Endodermal cell (in vitro differentiated cells): ENCODE measurements around the gene ROBO1. TPM values are rescaled to one million over a fixed set of nuclear protein-coding genes. Genes with fewer than 3 reads are reported as not detected.

ENCODE experiments used
- DNase-seq: peaks from one replicate; pipeline ENCODE4 v3.0.0-alpha.2; 2017
- H3K27ac ChIP-seq: 2 replicates; pipeline ENCODE4 v1.5.1; 2013; ENCODE audit warnings: mild to moderate bottlenecking, low read depth, low read length, moderate library complexity
- H3K27me3 ChIP-seq: 2 replicates; pipeline ENCODE4 v1.6.1; 2013; ENCODE audit warnings: mild to moderate bottlenecking, low read length, moderate library complexity; ENCODE audit not compliant: insufficient read depth, control insufficient read depth, poor library complexity, severe bottlenecking
- H3K36me3 ChIP-seq: 2 replicates; pipeline ENCODE4 v1.7.0; 2013; ENCODE audit warnings: mild to moderate bottlenecking, low read length, moderate library complexity; ENCODE audit not compliant: control insufficient read depth, insufficient read depth
- H3K4me1 ChIP-seq: one replicate; pipeline ENCODE4 v1.7.0; 2013; ENCODE audit warnings: low read length; ENCODE audit not compliant: control insufficient read depth, insufficient read depth
- H3K4me3 ChIP-seq: 2 replicates; pipeline ENCODE4 v1.5.1; 2013; ENCODE audit warnings: mild to moderate bottlenecking, low read length, moderate library complexity
- H3K9ac ChIP-seq: 2 replicates; pipeline ENCODE4 v1.6.1; 2013; ENCODE audit warnings: mild to moderate bottlenecking, low read length, moderate library complexity; ENCODE audit not compliant: poor library complexity, severe bottlenecking; ENCODE audit errors: extremely low read depth
- H3K9me3 ChIP-seq: 2 replicates; pipeline ENCODE4 v1.6.1; 2013; ENCODE audit warnings: mild to moderate bottlenecking, low read length, moderate library complexity; ENCODE audit not compliant: control insufficient read depth
- H3K27ac Mint-ChIP-seq: 2 replicates; pipeline ENCODE4 v1.8.0; 2020; ENCODE audit warnings: mixed read lengths
- H3K27me3 Mint-ChIP-seq: 2 replicates; pipeline ENCODE4 v1.8.0; 2021; ENCODE audit warnings: mild to moderate bottlenecking, mixed read lengths; ENCODE audit not compliant: insufficient read depth
- H3K36me3 Mint-ChIP-seq: 2 replicates; pipeline ENCODE4 v1.8.0; 2020; ENCODE audit warnings: low read depth, mixed read lengths
- H3K4me1 Mint-ChIP-seq: 2 replicates; pipeline ENCODE4 v1.8.0; 2020; ENCODE audit warnings: mixed read lengths
- H3K4me3 Mint-ChIP-seq: 2 replicates; pipeline ENCODE4 v1.8.0; 2020; ENCODE audit warnings: mild to moderate bottlenecking, moderate library complexity, mixed read lengths
- H3K9me3 Mint-ChIP-seq: 2 replicates; pipeline ENCODE4 v1.8.0; 2020; ENCODE audit warnings: mild to moderate bottlenecking, mixed read lengths
- CTCF ChIP-seq: fragments of 200-600 bp; sonication (generic); conservative IDR thresholded peaks from 2 replicates; pipeline ENCODE4 v1.5.0; 2021; ENCODE audit warnings: antibody characterized with exemption, mild to moderate bottlenecking
- WGBS, 2 experiments: methylation state at CpG; one replicate each; pipeline versions ENCODE4 v1.1.5 to v1.1.7; 2013; ENCODE audit warnings: missing lambda C conversion rate in 2 of 2, mixed read lengths in 1 of 2; ENCODE audit not compliant: insufficient coverage in 1 of 2, insufficient read length in 1 of 2; 5-methylcytosine and 5-hydroxymethylcytosine counted together
- total RNA-seq, 2 donors: library from RNA; stranded (reverse); fragmentation: NEBNext Ultra II Directional in 1 of 2; extraction: Animal tissue kit (Norgen Biotek cat#: 25700) in 1 of 2; gene quantifications; 2 replicates in 1 of 2; 3 replicates in 1 of 2; pipeline ENCODE4 v1.2.1, GENCODE V29; 2021

ROBO1 gene
- total RNA-seq, 2 donors from 2014 or later = 74.8 to 75.9 TPM

DNA sequence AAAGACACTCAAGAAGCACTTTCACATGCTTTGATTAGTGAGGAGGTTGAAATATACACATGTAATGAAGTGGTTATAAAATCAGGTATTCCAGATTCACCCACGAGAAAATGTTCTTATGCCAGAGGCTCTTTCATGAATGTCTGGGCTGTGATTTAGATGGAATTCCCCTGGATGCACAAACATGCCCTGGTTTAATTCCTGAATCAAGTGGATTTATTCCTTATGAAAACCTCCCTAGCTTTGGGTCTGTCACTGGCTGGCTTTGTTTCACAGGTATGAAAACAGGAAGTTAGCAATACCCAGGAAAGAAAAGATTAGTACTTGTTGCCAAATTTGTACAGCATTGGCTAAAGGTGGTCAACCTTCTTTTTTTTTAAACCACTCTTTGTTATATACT lies 1123.0 kb downstream of the ROBO1 start:
- H3K9ac ChIP-seq = no peak overlapping the region
- Mint-ChIP-seq H3K4me3 (no peak overlapping the region), H3K27ac (no peak overlapping the region), H3K27me3 (no peaks in the 10 kb centered on the region), H3K36me3 (peaks cover 12% of the 10 kb centered on the region), H3K9me3 (no peaks in the 10 kb centered on the region), H3K4me1 (peaks cover 48% of the 10 kb centered on the region)
- H3K4me3 ChIP-seq = no peak overlapping the region
- TF ChIP-seq CTCF = no peak
- DNase-seq = no peak
- no peak overlapping the region for H3K27ac ChIP-seq
- no peaks in the 10 kb centered on the region for H3K36me3 ChIP-seq
- WGBS, 2 experiments = 93 to 100% methylated on average over 1 of the region's 1 CpG
- H3K4me1 ChIP-seq = peaks cover 12% of the 10 kb centered on the region
- no peaks in the 10 kb centered on the region for H3K9me3 ChIP-seq
- H3K27me3 ChIP-seq = no peaks in the 10 kb centered on the region

DNA sequence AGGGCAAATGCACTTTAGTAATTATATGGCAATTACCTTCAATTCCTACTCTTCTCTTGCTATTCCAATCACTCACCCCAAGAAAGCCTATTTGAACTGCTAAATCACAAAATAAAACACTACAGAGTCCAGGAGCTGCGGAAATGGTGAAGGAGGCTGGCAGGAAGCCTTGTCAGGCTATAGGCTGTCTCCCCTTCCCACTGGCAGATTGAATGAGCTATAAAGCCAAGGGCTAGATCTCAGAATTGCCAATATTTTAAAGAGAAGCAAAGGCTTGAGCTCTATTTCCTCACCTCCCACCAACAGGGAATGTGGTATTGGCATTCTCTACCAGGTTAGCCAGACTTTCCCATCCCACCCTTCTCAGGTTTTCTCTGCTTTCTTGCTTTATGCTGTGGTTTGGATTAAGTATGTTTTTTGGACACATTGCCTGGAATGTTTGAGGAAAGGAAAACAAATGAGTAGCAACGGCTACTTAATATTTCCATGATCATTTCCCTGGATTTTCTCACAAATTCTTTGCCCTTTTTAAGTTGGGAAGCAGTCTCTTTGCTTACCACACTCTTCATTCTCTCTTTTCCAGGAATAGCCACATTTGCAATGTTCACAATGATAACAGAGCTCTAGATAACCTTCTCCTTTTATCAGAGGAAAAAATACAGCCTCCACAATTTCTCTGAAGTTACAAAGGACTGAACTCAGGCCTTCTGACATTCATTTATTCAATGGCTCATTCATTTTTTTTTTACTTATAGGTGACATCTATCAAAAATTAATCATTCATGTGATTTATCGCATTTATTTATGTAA lies 1125.4 kb downstream of the ROBO1 start:
- Mint-ChIP-seq H3K36me3 (peaks cover 23% of the 10 kb centered on the region), H3K4me1 (peaks cover 36% of the 10 kb centered on the region), H3K4me3 (no peak overlapping the region), H3K9me3 (no peaks in the 10 kb centered on the region), H3K27ac (peak overlapping the region; percentile 22), H3K27me3 (no peaks in the 10 kb centered on the region)
- no peak overlapping the region for H3K27ac ChIP-seq
- H3K36me3 ChIP-seq = no peaks in the 10 kb centered on the region
- DNase-seq = no peak
- H3K4me3 ChIP-seq = no peak overlapping the region
- 98 to 100% methylated on average over 1 to 2 of the region's 3 CpGs for WGBS, 2 experiments
- H3K4me1 ChIP-seq = peaks cover 12% of the 10 kb centered on the region
- no peaks in the 10 kb centered on the region for H3K27me3 ChIP-seq
- no peak for TF ChIP-seq CTCF
- H3K9me3 ChIP-seq = no peaks in the 10 kb centered on the region
- no peak overlapping the region for H3K9ac ChIP-seq

GRCh38 chr3:78641703-78642102 lies 1126.1 kb downstream of the ROBO1 start:
- no peak overlapping the region for H3K4me3 ChIP-seq
- Mint-ChIP-seq H3K4me3 (no peak overlapping the region), H3K36me3 (peaks cover 25% of the 10 kb centered on the region), H3K4me1 (peaks cover 29% of the 10 kb centered on the region), H3K27me3 (no peaks in the 10 kb centered on the region), H3K27ac (no peak overlapping the region), H3K9me3 (no peaks in the 10 kb centered on the region)
- H3K36me3 ChIP-seq = no peaks in the 10 kb centered on the region
- no peaks in the 10 kb centered on the region for H3K27me3 ChIP-seq
- WGBS, 2 experiments = 97 to 100% methylated on average over 1 of the region's 2 CpGs
- no peak overlapping the region for H3K9ac ChIP-seq
- peaks cover 12% of the 10 kb centered on the region for H3K4me1 ChIP-seq
- DNase-seq = no peak
- no peak for TF ChIP-seq CTCF
- H3K9me3 ChIP-seq = no peaks in the 10 kb centered on the region
- H3K27ac ChIP-seq = no peak overlapping the region
